SK-N-SH (cell line): Measurements from ENCODE around the gene RNF44.

ENCODE experiments used
- CHD2 ChIP-seq: fragments of 150-350 bp; IDR thresholded peaks from 2 replicates; pipeline ENCODE4 v1.6.1; 2018; ENCODE audit warnings: low read length; ENCODE audit not compliant: partially characterized antibody
- CTCF ChIP-seq: fragments of 200-600 bp; sonication (generic); IDR thresholded peaks from 2 replicates; pipeline ENCODE4 v1.6.1; 2017; ENCODE audit warnings: antibody characterized with exemption, mild to moderate bottlenecking, moderate library complexity
- FOSL2 ChIP-seq: IDR thresholded peaks from 2 replicates; pipeline ENCODE4 v1.4.0; 2012; ENCODE audit warnings: low read depth, mild to moderate bottlenecking, moderate library complexity, borderline replicate concordance
- FOXJ3 ChIP-seq: sonication (generic); formaldehyde crosslinking; IDR thresholded peaks from 2 replicates; pipeline ENCODE4 v1.5.1; 2020; ENCODE audit warnings: mild to moderate bottlenecking, missing genetic modification reagents
- GATA2 ChIP-seq: sonication (generic); formaldehyde crosslinking; IDR thresholded peaks from 2 replicates; pipeline ENCODE4 v1.5.0; 2020; ENCODE audit warnings: mild to moderate bottlenecking, missing genetic modification reagents
- IRF3 ChIP-seq: fragments of 150-350 bp; IDR thresholded peaks from 2 replicates; pipeline ENCODE4 v1.6.1; 2016; ENCODE audit warnings: mild to moderate bottlenecking, low read depth, low read length
- MAX ChIP-seq: IDR thresholded peaks from 2 replicates; pipeline ENCODE4 v1.4.0; 2012; ENCODE audit warnings: low read depth
- RAD21 ChIP-seq: IDR thresholded peaks from 2 replicates; pipeline ENCODE4 v1.6.1; 2012; ENCODE audit warnings: mild to moderate bottlenecking, low read length
- USF1 ChIP-seq: IDR thresholded peaks from 2 replicates; pipeline ENCODE4 v1.4.0; 2012; ENCODE audit warnings: low read depth, borderline replicate concordance
- YY1 ChIP-seq: IDR thresholded peaks from 2 replicates; pipeline ENCODE4 v1.4.0; 2012; ENCODE audit warnings: low read depth, mild to moderate bottlenecking

GRCh38 chr5:176575066-176575465, 37.9 kb upstream of the RNF44 start:
- no peak for TF ChIP-seq FOSL2
- TF ChIP-seq RAD21 = no peak
- no peak for TF ChIP-seq CHD2
- no peak for TF ChIP-seq CTCF
- no peak for TF ChIP-seq MAX
- TF ChIP-seq USF1 = no peak
- TF ChIP-seq IRF3 = no peak
- no peak for TF ChIP-seq YY1
- no peak for TF ChIP-seq FOXJ3
- TF ChIP-seq GATA2 (CRISPR knock-in tag) = no peak
